Fibroblast of lung (primary cell): Measurements from ENCODE around the gene CFL2. TPM values are rescaled to one million over a fixed set of nuclear protein-coding genes. Genes with fewer than 3 reads are reported as not detected.
"Not testable (repeated sequence)": the region's sequence is repeated elsewhere in the genome, so short reads cannot be mapped to it uniquely, and the experiment has no call there.

Experiments
- DNase-seq, 2 donors: peaks; one replicate each; pipeline versions ENCODE4 v3.0.0 to v3.0.0-alpha.2; 2010; ENCODE audit warnings: low read depth in 2 of 2
- H2AFZ ChIP-seq: 2 replicates; pipeline ENCODE4 v1.5.1; 2012; ENCODE audit warnings: low read length, control low read depth, inconsistent platforms
- H3K27ac ChIP-seq: 2 replicates; pipeline ENCODE4 v1.5.1; 2011; ENCODE audit warnings: low read length, control low read depth; ENCODE audit not compliant: insufficient read depth
- H3K27me3 ChIP-seq: 2 replicates; pipeline ENCODE4 v1.5.1; 2011; ENCODE audit warnings: mild to moderate bottlenecking, low read length; ENCODE audit not compliant: control insufficient read depth, insufficient read depth
- H3K36me3 ChIP-seq: 2 replicates; pipeline ENCODE4 v1.5.1; 2011; ENCODE audit warnings: low read length; ENCODE audit not compliant: control insufficient read depth, insufficient read depth
- H3K4me1 ChIP-seq: 2 replicates; pipeline ENCODE4 v1.5.1; 2011; ENCODE audit warnings: low read length; ENCODE audit not compliant: control insufficient read depth, insufficient read depth; ENCODE audit errors: extremely low read depth
- H3K4me2 ChIP-seq: 2 replicates; pipeline ENCODE4 v1.5.1; 2011; ENCODE audit warnings: low read length, control low read depth; ENCODE audit not compliant: insufficient read depth; ENCODE audit errors: extremely low read depth
- H3K4me3 ChIP-seq, 4 experiments: fragments of 200-600 bp in 1 of 4; sonication (generic) in 1 of 4; replicated peaks in 1 of 4; 2 replicates each; pipeline ENCODE4 v1.5.1; 2011 to 2016; ENCODE audit warnings: low read length in 4 of 4, low read depth in 3 of 4, mild to moderate bottlenecking in 3 of 4, control low read depth in 2 of 4, inconsistent platforms in 1 of 4, mixed read lengths in 1 of 4; ENCODE audit not compliant: insufficient read depth in 1 of 4; ENCODE audit errors: control extremely low read depth in 1 of 4
- H3K79me2 ChIP-seq: 2 replicates; pipeline ENCODE4 v1.5.1; 2012; ENCODE audit warnings: mild to moderate bottlenecking, low read length, inconsistent platforms; ENCODE audit not compliant: control insufficient read depth, insufficient read depth
- H3K9ac ChIP-seq: 2 replicates; pipeline ENCODE4 v1.5.1; 2011; ENCODE audit warnings: mild to moderate bottlenecking, low read length, control low read depth; ENCODE audit not compliant: insufficient read depth
- H3K9me3 ChIP-seq: 2 replicates; pipeline ENCODE4 v1.5.1; 2012; ENCODE audit warnings: low read depth, low read length; ENCODE audit not compliant: control insufficient read depth, insufficient read depth
- H4K20me1 ChIP-seq: 2 replicates; pipeline ENCODE4 v1.5.1; 2011; ENCODE audit warnings: low read length; ENCODE audit not compliant: control insufficient read depth, insufficient read depth; ENCODE audit errors: extremely low read depth
- EZH2 ChIP-seq: IDR thresholded peaks from 2 replicates; pipeline ENCODE4 v1.5.1; 2012; ENCODE audit warnings: low read length, control low read depth, mild to moderate bottlenecking; ENCODE audit errors: missing control alignments
- polyA plus RNA-seq, 2 donors: library from polyadenylated mRNA; depleted of rRNA in 1 of 2; stranded (reverse) in 1 of 2; unstranded in 1 of 2; fragments of >200 nt; gene quantifications; 2 replicates each; pipeline ENCODE4 v1.2.1, GENCODE V29; 2011 to 2012; ENCODE audit warnings: missing spikeins in 1 of 2
- total RNA-seq: library from RNA; depleted of rRNA; stranded (reverse); fragments of >200 nt; gene quantifications from 2 replicates; pipeline ENCODE4 v1.2.1, GENCODE V29; 2014
- TF ChIP-seq, protein P1 (sequence below), 2 donors: IDR thresholded peaks in 1 of 2; conservative IDR thresholded peaks in 1 of 2; 1 replicate in 1 of 2; 2 replicates in 1 of 2; pipeline ENCODE4 v1.5.1; 2011 to 2012; ENCODE audit warnings: low read length in 2 of 2, control low read depth in 1 of 2, inconsistent platforms in 1 of 2, low read depth in 1 of 2, mild to moderate bottlenecking in 1 of 2

Gene CFL2
- total and polyA plus RNA-seq, 2 donors (not counting 1 experiment from before 2014, with no cell fraction given): 147 to 362 TPM

DNA sequence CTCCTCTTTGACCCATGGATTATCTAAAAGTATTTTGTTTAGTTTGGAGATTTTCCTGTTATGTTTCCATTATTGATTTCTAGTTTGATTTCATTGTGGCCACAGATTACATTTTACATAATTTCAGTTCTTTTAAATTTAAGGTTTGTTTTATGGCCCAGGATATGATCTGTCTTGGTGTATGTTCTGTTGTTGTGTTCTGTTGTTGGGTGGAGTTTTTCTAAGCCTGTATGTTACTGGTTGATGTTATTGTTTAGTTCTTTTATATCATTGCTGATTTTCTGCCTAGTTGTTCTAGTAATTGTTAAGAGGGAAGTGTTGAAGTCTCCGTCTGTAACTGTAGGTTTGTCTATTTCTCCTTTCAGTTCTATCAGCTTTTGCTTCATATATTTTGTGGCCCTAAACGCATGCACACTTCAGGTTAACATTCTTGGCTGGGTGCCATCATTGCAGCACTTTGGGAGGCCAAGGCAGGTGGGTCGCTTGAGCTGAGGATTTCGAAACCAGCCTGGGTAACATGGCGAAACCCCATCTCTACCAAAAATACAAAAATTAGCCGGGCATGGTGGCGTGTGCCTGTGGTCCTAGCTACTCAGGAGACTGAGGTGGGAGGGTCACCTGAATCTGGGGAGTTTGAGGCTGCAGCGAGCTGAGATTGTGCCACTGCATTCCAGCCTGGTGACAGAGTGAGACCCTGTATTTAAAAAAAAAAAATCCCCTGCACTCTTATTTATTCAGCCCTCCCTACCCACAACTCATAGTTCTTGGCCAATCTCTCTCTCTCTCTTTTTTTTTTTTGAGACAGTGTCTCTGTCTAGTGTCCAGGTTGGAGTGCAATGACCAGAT, 28.1 kb upstream of the CFL2 start:
- TF ChIP-seq, protein P1, sequence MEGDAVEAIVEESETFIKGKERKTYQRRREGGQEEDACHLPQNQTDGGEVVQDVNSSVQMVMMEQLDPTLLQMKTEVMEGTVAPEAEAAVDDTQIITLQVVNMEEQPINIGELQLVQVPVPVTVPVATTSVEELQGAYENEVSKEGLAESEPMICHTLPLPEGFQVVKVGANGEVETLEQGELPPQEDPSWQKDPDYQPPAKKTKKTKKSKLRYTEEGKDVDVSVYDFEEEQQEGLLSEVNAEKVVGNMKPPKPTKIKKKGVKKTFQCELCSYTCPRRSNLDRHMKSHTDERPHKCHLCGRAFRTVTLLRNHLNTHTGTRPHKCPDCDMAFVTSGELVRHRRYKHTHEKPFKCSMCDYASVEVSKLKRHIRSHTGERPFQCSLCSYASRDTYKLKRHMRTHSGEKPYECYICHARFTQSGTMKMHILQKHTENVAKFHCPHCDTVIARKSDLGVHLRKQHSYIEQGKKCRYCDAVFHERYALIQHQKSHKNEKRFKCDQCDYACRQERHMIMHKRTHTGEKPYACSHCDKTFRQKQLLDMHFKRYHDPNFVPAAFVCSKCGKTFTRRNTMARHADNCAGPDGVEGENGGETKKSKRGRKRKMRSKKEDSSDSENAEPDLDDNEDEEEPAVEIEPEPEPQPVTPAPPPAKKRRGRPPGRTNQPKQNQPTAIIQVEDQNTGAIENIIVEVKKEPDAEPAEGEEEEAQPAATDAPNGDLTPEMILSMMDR (conservative IDR thresholded peaks at IDR 0.05 in 1 of 2, IDR thresholded peaks at IDR 0.05 in 1 of 2; ENCODE audit: low read depth in 1 of 2, low read length in 2 of 2): no peak
- no peak for TF ChIP-seq EZH2
- Histone ChIP-seq H3K27me3 (no peaks in the 10 kb centered on the region), H3K27ac (no peak overlapping the region), H3K4me3 (no peak overlapping the region), H3K4me1 (no peaks in the 10 kb centered on the region), H2AFZ (no peak overlapping the region), H3K79me2 (no peaks in the 10 kb centered on the region), H3K36me3 (no peaks in the 10 kb centered on the region), H3K9ac (no peak overlapping the region), H3K4me2 (no peak overlapping the region), H3K9me3 (no peaks in the 10 kb centered on the region), H4K20me1 (no peaks in the 10 kb centered on the region)
- DNase-seq: no peak

DNA sequence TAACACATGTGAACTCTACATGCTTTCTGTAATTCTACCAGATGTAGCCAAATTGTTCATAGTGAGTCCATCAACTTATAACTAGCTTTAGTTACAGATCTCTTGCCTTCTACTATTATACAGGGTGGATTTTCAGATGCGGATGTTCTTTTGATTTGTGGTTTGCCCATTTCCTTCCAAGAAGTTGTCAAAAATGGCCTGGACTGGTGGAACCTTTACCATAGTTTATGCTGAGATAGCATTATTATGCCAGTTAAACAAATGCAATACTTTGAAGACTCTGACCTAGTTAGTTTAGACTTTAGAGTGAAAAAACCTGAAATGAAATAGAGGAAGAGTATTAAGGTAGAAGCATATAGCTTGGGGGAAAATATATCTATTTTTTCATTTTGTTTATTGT, 27.4 kb upstream of the CFL2 start:
- Histone ChIP-seq H3K4me3 (no peak overlapping the region), H3K9ac (no peak overlapping the region), H3K36me3 (no peaks in the 10 kb centered on the region), H2AFZ (no peak overlapping the region), H3K27me3 (no peaks in the 10 kb centered on the region), H3K4me1 (no peaks in the 10 kb centered on the region), H4K20me1 (no peaks in the 10 kb centered on the region), H3K4me2 (no peak overlapping the region), H3K79me2 (no peaks in the 10 kb centered on the region), H3K9me3 (no peaks in the 10 kb centered on the region), H3K27ac (no peak overlapping the region)
- TF ChIP-seq, protein P1 (conservative IDR thresholded peaks at IDR 0.05 in 1 of 2, IDR thresholded peaks at IDR 0.05 in 1 of 2; ENCODE audit: low read depth in 1 of 2, low read length in 2 of 2): no peak
- no peak for TF ChIP-seq EZH2
- DNase-seq: no peak

DNA sequence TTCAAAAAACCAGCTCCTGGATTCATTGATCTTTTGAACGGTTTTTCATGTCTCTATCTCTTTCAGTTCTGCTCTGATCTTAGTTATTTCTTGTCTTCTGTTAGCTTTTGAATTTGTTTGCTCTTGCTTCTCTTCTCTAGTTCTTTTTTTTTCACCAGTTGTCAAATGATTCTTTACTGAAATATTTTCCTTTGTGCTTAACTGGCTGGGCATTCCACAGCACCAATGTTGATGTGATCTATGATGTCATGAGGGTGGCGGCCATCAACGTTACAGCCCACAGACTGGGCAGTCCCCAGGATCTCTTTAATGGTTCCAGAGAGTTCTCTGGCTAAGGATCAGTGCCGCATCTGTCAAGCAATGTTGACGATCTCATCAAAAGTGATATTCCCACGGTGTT, 25.7 kb upstream of the CFL2 start:
- not testable (repeated sequence) for H3K4me1 ChIP-seq, H3K9me3 ChIP-seq, H3K36me3 ChIP-seq, H3K27me3 ChIP-seq, H4K20me1 ChIP-seq, H2AFZ ChIP-seq, H3K4me2 ChIP-seq, H3K79me2 ChIP-seq, H3K4me3 ChIP-seq, H3K27ac ChIP-seq, H3K9ac ChIP-seq
- DNase-seq: peak; percentile 25 to 66

DNA sequence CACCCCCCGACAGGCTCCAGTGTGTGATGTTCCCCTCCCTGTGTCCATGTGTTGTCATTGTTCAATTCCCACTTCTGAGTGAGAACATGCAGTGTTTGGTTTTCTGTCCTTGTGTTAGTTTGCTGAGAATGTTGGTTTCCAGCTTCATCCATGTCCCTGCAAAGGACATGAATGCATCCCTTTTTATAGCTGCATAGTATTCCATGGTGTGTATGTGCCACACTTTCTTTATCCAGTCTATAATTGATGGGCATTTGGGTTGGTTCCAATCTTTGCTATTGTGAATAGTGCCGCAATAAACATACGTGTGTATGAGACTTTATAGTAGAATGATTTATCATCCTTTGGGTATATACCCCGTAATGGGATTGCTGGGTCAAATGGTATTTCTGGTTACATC, 22.7 kb upstream of the CFL2 start:
- not testable (repeated sequence) for H3K27ac ChIP-seq, H4K20me1 ChIP-seq, H3K36me3 ChIP-seq, H3K4me1 ChIP-seq, H3K4me3 ChIP-seq, H3K9me3 ChIP-seq, H3K9ac ChIP-seq, DNase-seq, H3K79me2 ChIP-seq, H3K27me3 ChIP-seq, H2AFZ ChIP-seq, H3K4me2 ChIP-seq
